GM12892 (cell line): ENCODE data around the gene TACC2.

Experiments used
- DNase-seq: peaks from one replicate; pipeline ENCODE4 v3.0.0; 2011; ENCODE audit not compliant: insufficient read length
- FAIRE-seq: peaks from 2 replicates; lab custom pipeline; 2011; peaks lifted over from hg19 to GRCh38; lab: Jason Lieb, UNC
- POLR2A ChIP-seq: IDR thresholded peaks from 2 replicates; pipeline ENCODE4 v1.6.1; 2011; ENCODE audit warnings: low read depth, low read length, control low read depth
- POLR2AphosphoS5 ChIP-seq: IDR thresholded peaks from 2 replicates; pipeline ENCODE4 v1.6.1; 2011; ENCODE audit warnings: low read depth, low read length, control low read depth
- TAF1 ChIP-seq: IDR thresholded peaks from 2 replicates; pipeline ENCODE4 v1.6.1; 2011; ENCODE audit warnings: low read depth, mild to moderate bottlenecking, control low read depth, low read length, borderline replicate concordance

The TACC2 gene

GRCh38 chr10:122144199-122144598 lies 155.2 kb downstream of the TACC2 start:
- TF ChIP-seq POLR2A (no peak), TAF1 (no peak), POLR2AphosphoS5 (no peak)
- DNase-seq: no peak

DNA sequence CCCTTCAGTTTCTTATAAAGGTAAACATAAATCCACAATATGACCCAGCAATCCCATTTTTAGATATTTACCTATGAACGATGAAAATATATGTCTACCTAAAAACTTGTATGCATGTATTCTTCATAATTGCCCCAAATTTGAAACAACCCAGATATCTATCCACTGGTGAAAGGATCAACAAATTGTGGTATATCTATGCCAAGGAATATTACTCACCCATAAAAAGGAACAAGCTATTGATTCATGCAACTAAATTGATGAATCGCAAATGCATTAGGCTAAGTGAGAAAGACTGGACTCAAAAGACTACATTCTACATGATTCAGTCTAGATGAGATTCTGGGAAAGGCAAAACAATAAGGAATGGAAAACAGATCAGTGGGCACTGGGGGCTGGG lies 156.2 kb downstream of the TACC2 start:
- TF ChIP-seq POLR2A: no peak
- no peak for TF ChIP-seq TAF1
- FAIRE-seq: no peak

More at GRCh38 chr10:122144199-122144598, 155.2 kb downstream of the TACC2 start:
- FAIRE-seq: no peak

GRCh38 chr10:122147663-122148062 lies 158.7 kb downstream of the TACC2 start:
- no peak for FAIRE-seq
- DNase-seq: no peak
- TF ChIP-seq POLR2AphosphoS5 (no peak), POLR2A (no peak), TAF1 (no peak)

More for the DNA sequence above, 156.2 kb downstream of the TACC2 start:
- no peak for DNase-seq

DNA sequence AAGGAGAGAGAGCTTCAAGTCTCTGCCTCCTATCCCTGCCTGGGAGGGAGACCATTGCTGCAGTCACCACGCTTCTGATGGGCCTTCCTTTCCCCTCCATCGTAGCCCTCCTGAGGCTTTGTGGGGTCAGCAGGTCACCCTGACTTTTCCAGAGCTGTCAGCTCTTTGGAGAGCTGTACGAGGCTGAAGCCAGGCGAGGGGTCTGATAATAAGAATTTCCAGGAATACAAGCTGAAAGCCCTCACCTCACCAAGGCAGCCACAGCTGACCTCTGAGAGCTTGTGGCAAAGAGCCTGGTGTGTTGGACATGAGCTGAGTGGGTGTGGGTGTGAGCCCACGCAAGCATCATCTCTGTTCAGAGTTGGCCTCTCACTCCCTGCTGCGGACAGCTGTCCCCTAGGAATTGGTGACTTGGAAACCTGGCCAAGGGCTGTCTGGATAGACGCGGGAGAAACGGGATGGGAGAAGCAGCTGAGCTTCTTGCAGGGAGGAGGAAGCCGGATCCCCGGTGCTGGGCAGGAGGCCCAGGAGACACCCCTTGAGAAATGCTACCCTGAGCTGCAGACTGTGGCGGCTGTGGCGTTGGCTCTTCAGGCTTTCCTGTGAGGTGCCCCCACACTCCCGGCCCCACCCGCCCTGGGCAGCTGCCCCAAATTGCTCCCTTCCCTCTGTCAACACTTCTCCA lies 160.1 kb downstream of the TACC2 start:
- DNase-seq (no peak), FAIRE-seq (no peak)
- TF ChIP-seq POLR2AphosphoS5: no peak

DNA sequence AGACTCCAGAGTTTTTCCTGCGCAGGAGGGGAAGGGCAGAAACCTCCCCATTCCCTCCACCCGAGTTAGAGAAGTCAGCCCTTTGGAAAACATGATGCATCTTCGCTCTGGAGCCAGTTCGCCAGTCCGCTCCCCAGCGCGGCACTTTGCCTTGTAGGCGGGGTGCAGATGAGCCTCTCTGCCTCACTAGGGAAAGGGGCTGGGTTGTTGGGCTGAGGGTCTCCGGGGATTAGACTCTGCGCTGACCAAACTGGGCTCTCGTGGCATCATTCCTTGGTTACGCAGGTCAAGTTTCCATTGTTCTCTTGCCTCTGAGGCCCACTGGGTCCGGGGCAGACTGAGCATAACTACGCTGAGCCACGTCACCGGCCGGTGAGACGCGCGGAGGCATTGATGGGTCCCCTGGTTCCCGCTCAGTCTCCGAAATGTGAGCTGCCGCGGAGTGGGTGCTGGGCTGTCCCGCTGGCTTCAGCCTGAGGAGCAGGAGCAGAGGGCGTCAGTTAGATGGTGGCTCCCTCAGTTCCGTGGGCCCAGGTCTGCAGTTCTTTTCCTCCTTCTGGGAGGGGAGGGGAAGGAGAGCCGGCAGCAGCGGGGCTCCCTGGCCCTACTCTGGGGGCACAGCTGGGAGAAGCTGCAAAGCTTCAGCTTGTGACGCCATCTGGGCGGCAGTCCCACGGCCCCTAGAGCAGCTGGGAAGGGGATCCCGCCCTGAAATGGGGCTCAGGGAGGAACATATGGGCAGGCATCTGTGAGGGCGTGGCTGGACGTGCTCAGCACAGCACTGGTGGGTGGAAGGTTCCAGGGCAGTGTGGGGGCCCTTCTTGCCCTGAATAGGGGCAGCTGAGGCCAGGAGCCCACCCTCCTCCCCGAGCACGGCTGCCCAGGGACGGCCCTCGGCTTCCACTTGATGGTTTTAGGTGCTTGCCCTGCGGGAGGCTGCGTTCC lies 160.9 kb downstream of the TACC2 start:
- DNase-seq (no peak), FAIRE-seq (no peak)
- no peak for TF ChIP-seq POLR2AphosphoS5
- TF ChIP-seq TAF1: no peak
- no peak for TF ChIP-seq POLR2A

DNA sequence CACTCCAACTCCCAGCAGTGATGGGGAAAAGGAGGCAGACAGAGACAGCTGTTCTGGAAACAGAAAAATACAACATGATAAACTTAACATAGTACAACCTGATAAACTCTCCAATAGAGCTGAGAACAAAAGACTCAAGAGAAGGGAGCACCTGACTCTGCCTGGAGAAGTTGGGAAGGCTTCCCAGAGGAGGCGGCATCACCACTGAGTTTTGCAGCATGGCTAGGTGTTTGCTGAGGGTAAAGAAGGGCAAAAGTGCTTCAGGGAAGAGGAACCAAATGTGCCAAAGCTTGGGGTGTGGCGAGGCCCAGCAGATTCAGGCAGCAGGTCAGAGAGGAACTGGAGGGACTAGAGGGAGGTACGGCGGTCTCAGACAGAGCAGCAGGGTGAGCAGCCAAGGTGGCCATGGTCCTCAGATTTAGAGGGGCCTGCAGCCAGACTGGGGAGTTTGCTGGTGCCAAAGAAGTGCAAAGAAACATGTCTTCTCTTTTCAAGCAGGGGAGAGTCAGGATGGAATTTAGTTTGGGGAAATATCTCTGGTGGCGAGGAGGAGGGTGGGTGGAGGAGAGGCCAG lies 162.2 kb downstream of the TACC2 start:
- FAIRE-seq (no peak), DNase-seq (no peak)
- TF ChIP-seq POLR2AphosphoS5 (no peak), TAF1 (no peak), POLR2A (no peak)

GRCh38 chr10:122152544-122152943 lies 163.6 kb downstream of the TACC2 start:
- DNase-seq (no peak), FAIRE-seq (no peak)
- no peak for TF ChIP-seq POLR2A
- no peak for TF ChIP-seq TAF1
- no peak for TF ChIP-seq POLR2AphosphoS5

DNA sequence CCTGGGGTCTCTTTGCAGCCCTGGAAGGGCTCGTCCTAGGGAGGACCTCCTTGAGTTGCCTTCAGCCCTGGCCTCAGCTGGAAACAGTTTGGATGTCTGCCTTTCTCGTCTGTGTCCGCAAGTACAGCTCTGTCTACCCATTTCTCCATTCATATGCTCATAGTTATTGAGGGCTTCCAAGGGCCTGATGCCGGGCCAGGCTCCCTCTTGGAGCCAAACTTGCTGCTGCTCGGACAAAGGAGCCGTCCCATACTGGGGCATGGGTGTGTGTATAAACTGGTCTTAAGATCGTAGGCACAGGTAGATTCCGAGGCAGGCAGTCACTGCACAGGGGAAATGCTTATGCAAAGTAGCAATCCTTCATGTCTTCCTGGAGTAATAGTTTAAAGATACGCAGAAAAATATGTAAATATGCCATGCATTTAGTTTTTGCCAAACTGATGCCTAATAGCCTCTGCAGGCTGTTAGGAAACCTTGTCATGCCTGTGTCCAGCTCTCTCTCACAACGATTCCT lies 165.1 kb downstream of the TACC2 start:
- DNase-seq (no peak), FAIRE-seq (no peak)
- TF ChIP-seq POLR2AphosphoS5 (no peak), POLR2A (no peak), TAF1 (no peak)

- no peak for DNase-seq
- no peak for FAIRE-seq
Observed at GRCh38 chr10:122154545-122155366, 165.8 kb downstream of the TACC2 start.

GRCh38 chr10:122157451-122157850 lies 168.5 kb downstream of the TACC2 start:
- no peak for DNase-seq
- TF ChIP-seq POLR2AphosphoS5: no peak
- TF ChIP-seq TAF1: no peak
- TF ChIP-seq POLR2A: no peak
- FAIRE-seq: no peak

More at GRCh38 chr10:122154545-122155366, 165.8 kb downstream of the TACC2 start:
- TF ChIP-seq POLR2A (no peak), POLR2AphosphoS5 (no peak), TAF1 (no peak)

DNA sequence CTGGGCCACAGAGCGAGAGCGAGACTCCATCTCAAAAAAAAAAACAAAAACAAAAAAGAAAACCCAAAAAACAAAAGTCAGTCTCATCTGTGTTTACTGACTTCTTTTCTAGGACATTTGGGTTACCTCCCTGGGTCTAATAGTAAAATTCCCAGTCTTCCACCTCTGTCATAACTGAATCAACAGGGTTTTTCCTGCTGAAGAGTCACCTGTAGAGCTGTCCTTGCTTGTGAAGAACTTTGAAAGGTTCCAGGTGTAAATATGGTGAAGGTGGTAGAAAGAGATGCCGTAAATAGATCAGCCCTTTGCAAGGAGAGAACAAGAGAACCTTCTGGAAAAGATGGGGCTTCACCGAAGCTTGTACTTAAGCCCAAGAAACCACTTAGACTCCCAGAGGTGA lies 169.4 kb downstream of the TACC2 start:
- DNase-seq: no peak
- TF ChIP-seq POLR2AphosphoS5: no peak
- FAIRE-seq: no peak
